ENCODE data around the gene SRSF1.

The SRSF1 gene

GRCh38 chr17:58006924-58007780, at the start of gene SRSF1:
SRSF1 (minus strand) TSS chr17:58007246; CDS start chr17:58007137, 109 bp downstream.
- Histone ChIP-seq H4K20me1 (ENCODE audit: insufficient read depth, low read length) (peaks cover 42% of the 10 kb centered on the region), H3K27ac (ENCODE audit: low read length) (peak within 1 kb of the TSS; percentile 98), H3K36me3 (ENCODE audit: insufficient read depth, low read length) (peaks cover 48% of the 10 kb centered on the region), H3K4me3 (ENCODE audit: low read depth in 1 of 2, low read length in 2 of 2) (peak within 1 kb of the TSS; percentile 77), H3K9ac (ENCODE audit: low read depth, low read length) (peak within 1 kb of the TSS; percentile 97), H3K27me3 (ENCODE audit: insufficient read depth, low read length, poor library complexity) (no peaks in the 10 kb centered on the region), H3K4me1 (ENCODE audit: insufficient read depth, low read length) (peaks cover 46% of the 10 kb centered on the region), H3K79me2 (ENCODE audit: insufficient read depth, low read length) (peaks cover 55% of the 10 kb centered on the region), H3K4me2 (ENCODE audit: insufficient read depth, low read length) (peak within 1 kb of the TSS; percentile 84), H2AFZ (ENCODE audit: low read depth, low read length) (peak within 1 kb of the TSS; percentile 86), H3K9me3 (ENCODE audit: insufficient read depth, low read length, severe bottlenecking) (no peaks in the 10 kb centered on the region)
- no peak for TF ChIP-seq EZH2 (IDR thresholded peaks at IDR 0.05; ENCODE audit: borderline replicate concordance, low read depth, low read length, severe bottlenecking)
- TF ChIP-seq CTCF (IDR thresholded peaks at IDR 0.05; ENCODE audit: borderline replicate concordance, extremely low read depth, low read length, poor library complexity, severe bottlenecking), result no peak
- ATAC-seq (ENCODE audit: insufficient read depth, low read depth) (peak; percentile 86), DNase-seq (peak; percentile 98)

DNA sequence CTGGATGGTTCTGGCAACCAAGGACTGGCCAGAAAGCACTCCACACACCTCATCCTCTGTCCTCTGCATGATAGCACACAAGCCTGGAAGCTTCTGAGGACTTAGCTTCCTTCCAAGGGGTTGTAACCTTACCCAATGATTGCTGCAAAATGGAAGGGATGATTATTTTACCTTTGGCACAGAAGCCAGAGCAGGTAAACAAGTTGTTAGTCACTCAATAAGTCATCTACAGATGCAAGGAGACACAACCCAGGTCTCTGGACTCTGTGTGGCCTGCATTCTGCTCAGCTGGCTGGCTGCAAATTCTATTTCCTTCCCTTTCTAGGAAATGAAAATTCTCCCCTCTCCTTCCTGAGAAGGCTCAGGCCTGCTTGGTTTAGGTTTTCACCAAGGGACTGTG, 49.4 kb upstream of the SRSF1 start:
- Histone ChIP-seq H4K20me1 (ENCODE audit: insufficient read depth, low read length) (no peaks in the 10 kb centered on the region), H3K4me2 (ENCODE audit: insufficient read depth, low read length) (no peak overlapping the region), H3K4me1 (ENCODE audit: insufficient read depth, low read length) (no peaks in the 10 kb centered on the region; the same call in 1 of the 2 replicates), H3K4me3 (ENCODE audit: low read depth in 1 of 2, low read length in 2 of 2) (no peak overlapping the region), H3K9ac (ENCODE audit: low read depth, low read length) (no peak overlapping the region), H3K9me3 (ENCODE audit: insufficient read depth, low read length, severe bottlenecking) (no peaks in the 10 kb centered on the region), H2AFZ (ENCODE audit: low read depth, low read length) (no peak overlapping the region), H3K79me2 (ENCODE audit: insufficient read depth, low read length) (no peaks in the 10 kb centered on the region), H3K36me3 (ENCODE audit: insufficient read depth, low read length) (no peaks in the 10 kb centered on the region), H3K27me3 (ENCODE audit: insufficient read depth, low read length, poor library complexity) (peaks cover 24% of the 10 kb centered on the region), H3K27ac (ENCODE audit: low read length) (no peak overlapping the region)
- TF ChIP-seq CTCF (IDR thresholded peaks at IDR 0.05; ENCODE audit: borderline replicate concordance, extremely low read depth, low read length, poor library complexity, severe bottlenecking) (no peak), EZH2 (IDR thresholded peaks at IDR 0.05; ENCODE audit: borderline replicate concordance, low read depth, low read length, severe bottlenecking) (no peak)
- DNase-seq (no peak), ATAC-seq (ENCODE audit: insufficient read depth, low read depth) (no peak)

DNA sequence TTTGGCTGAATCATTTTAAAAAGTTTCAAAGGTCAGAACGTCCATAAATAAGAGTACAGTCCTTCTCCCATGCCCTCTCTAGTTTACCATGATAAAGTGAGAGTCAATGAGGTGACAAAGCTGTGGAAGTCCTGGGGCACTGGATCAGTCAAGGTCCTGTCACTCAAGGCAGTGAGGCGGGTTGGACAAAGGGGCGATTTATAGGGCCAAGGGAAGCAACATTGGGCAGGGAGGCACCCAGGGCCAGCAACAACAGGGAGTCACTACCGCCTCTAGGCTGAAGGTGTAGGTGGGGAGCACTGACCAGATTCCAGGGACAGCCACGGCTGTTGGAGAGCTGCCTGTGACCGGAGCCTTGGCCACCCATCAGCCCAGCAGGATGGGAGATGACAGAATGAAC, 47.6 kb upstream of the SRSF1 start:
- H3K27me3 ChIP-seq (ENCODE audit: insufficient read depth, low read length, poor library complexity), result peaks cover 21% of the 10 kb centered on the region

More for the DNA sequence above, 47.6 kb upstream of the SRSF1 start:
- H2AFZ ChIP-seq (ENCODE audit: low read depth, low read length), result no peak overlapping the region
- H3K79me2 ChIP-seq (ENCODE audit: insufficient read depth, low read length), result no peaks in the 10 kb centered on the region
- no peak overlapping the region for H3K4me2 ChIP-seq (ENCODE audit: insufficient read depth, low read length)
- H4K20me1 ChIP-seq (ENCODE audit: insufficient read depth, low read length), result no peaks in the 10 kb centered on the region
- no peak for ATAC-seq (ENCODE audit: insufficient read depth, low read depth)
- H3K36me3 ChIP-seq (ENCODE audit: insufficient read depth, low read length), result no peaks in the 10 kb centered on the region
- TF ChIP-seq EZH2 (IDR thresholded peaks at IDR 0.05; ENCODE audit: borderline replicate concordance, low read depth, low read length, severe bottlenecking) (no peak), CTCF (IDR thresholded peaks at IDR 0.05; ENCODE audit: borderline replicate concordance, extremely low read depth, low read length, poor library complexity, severe bottlenecking) (no peak)
- no peak overlapping the region for H3K9ac ChIP-seq (ENCODE audit: low read depth, low read length)
- no peak overlapping the region for H3K27ac ChIP-seq (ENCODE audit: low read length)
- no peaks in the 10 kb centered on the region for H3K4me1 ChIP-seq (ENCODE audit: insufficient read depth, low read length)
- H3K9me3 ChIP-seq (ENCODE audit: insufficient read depth, low read length, severe bottlenecking), result no peaks in the 10 kb centered on the region
- no peak for DNase-seq
- no peak overlapping the region for H3K4me3 ChIP-seq (ENCODE audit: low read depth in 1 of 2, low read length in 2 of 2)

All from DND-41 (cell line).